HG02981 (cell line): ENCODE measurements around the gene CPNE5.
"Not testable (repeated sequence)": the region's sequence is repeated elsewhere in the genome, so short reads cannot be mapped to it uniquely, and the experiment has no call there.

Experiments used
- ATAC-seq: cut with Tn5 transposase; IDR thresholded peaks from one replicate; pipeline ENCODE4 v1.9.1; 2021; ENCODE audit warnings: mild to moderate bottlenecking, moderate library complexity; ENCODE audit not compliant: unreplicated experiment

CPNE5 gene

GRCh38 chr6:36728289-36729160, 110.7 kb downstream of the CPNE5 start:
- no peak for ATAC-seq

GRCh38 chr6:36727505-36728021, 111.7 kb downstream of the CPNE5 start:
- no peak for ATAC-seq

- ATAC-seq, result no peak
Observed at GRCh38 chr6:36725581-36725980, 113.7 kb downstream of the CPNE5 start.

GRCh38 chr6:36724514-36725390, 114.5 kb downstream of the CPNE5 start:
- ATAC-seq, result no peak

- not testable (repeated sequence) for ATAC-seq
Observed at GRCh38 chr6:36723992-36724391, 115.3 kb downstream of the CPNE5 start.

GRCh38 chr6:36722879-36723278, 116.4 kb downstream of the CPNE5 start:
- ATAC-seq, result no peak

GRCh38 chr6:36722365-36722764, 116.9 kb downstream of the CPNE5 start:
- no peak for ATAC-seq

GRCh38 chr6:36721369-36722140, 117.7 kb downstream of the CPNE5 start:
- ATAC-seq, result no peak

GRCh38 chr6:36720251-36721141, 118.7 kb downstream of the CPNE5 start:
- ATAC-seq, result no peak

GRCh38 chr6:36719126-36719525, 120.1 kb downstream of the CPNE5 start:
- no peak for ATAC-seq

- ATAC-seq, result no peak
Observed at GRCh38 chr6:36718560-36718959, 120.7 kb downstream of the CPNE5 start.

GRCh38 chr6:36717871-36718540, 121.2 kb downstream of the CPNE5 start:
- ATAC-seq, result no peak

- ATAC-seq, result no peak
Observed at GRCh38 chr6:36717231-36717825, 121.9 kb downstream of the CPNE5 start.

GRCh38 chr6:36716476-36717093, 122.7 kb downstream of the CPNE5 start:
- ATAC-seq, result no peak

GRCh38 chr6:36715469-36715868, 123.8 kb downstream of the CPNE5 start:
- no peak for ATAC-seq

- ATAC-seq, result no peak
Observed at GRCh38 chr6:36714511-36714910, 124.7 kb downstream of the CPNE5 start.

GRCh38 chr6:36713846-36714245, 125.4 kb downstream of the CPNE5 start:
- no peak for ATAC-seq

GRCh38 chr6:36712816-36713215, 126.4 kb downstream of the CPNE5 start:
- no peak for ATAC-seq
